A673 (cell line): ENCODE data around the gene CA4. TPM values are rescaled to one million over a fixed set of nuclear protein-coding genes. Genes with fewer than 3 reads are reported as not detected.
"Not testable (repeated sequence)": the region's sequence is repeated elsewhere in the genome, so short reads cannot be mapped to it uniquely, and the experiment has no call there.

ENCODE experiments used
- Bru-seq: library from RNA; stranded (reverse); fragments of 400-500 nt; gene quantifications from one replicate; lab custom pipeline; 2021; lab: Mats Ljungman, UMichigan
- BruChase-seq, 2 experiments: library from RNA; stranded (reverse); fragments of 400-500 nt; gene quantifications; one replicate each; lab custom pipeline; 2021; lab: Mats Ljungman, UMichigan
- BruUV-seq: library from RNA; stranded (reverse); fragments of 400-500 nt; replicated peaks from 2 replicates; lab custom pipeline; 2021; lab: Mats Ljungman, UMichigan
- CTCF ChIA-PET: fragments of 300-600 bp; sonication (Branson Sonifier 250); formaldehyde crosslinking; loops from one replicate; lab custom pipeline; 2022; ENCODE audit warnings: antibody characterized with exemption; lab: Charles Lee
- POLR2A ChIA-PET: fragments of 300-600 bp; sonication (Branson Sonifier 250); formaldehyde crosslinking; loops from one replicate; lab custom pipeline; 2022; ENCODE audit warnings: antibody characterized with exemption; ENCODE audit not compliant: low non-redundant PET; lab: Charles Lee
- DNase-seq: peaks from one replicate; pipeline ENCODE4 v3.0.0-alpha.2; 2015; ENCODE audit warnings: low spot score
- H3K27ac ChIP-seq: fragments of 200-600 bp; sonication (generic); 2 replicates; pipeline ENCODE4 v1.5.1; 2016; ENCODE audit warnings: mixed run types, low read depth, mild to moderate bottlenecking, mixed read lengths, antibody characterized with exemption, low read length; ENCODE audit not compliant: poor library complexity, severe bottlenecking
- H3K27me3 ChIP-seq: fragments of 200-600 bp; sonication (generic); replicated peaks from 2 replicates; pipeline ENCODE4 v1.6.1; 2017; ENCODE audit warnings: mixed run types, low read depth, mild to moderate bottlenecking, mixed read lengths, antibody characterized with exemption, low read length; ENCODE audit not compliant: insufficient read depth, poor library complexity
- H3K36me3 ChIP-seq: fragments of 200-600 bp; sonication (generic); 2 replicates; pipeline ENCODE4 v1.6.1; 2016; ENCODE audit warnings: mixed run types, mild to moderate bottlenecking, mixed read lengths, antibody characterized with exemption, low read length; ENCODE audit not compliant: insufficient read depth, poor library complexity, severe bottlenecking
- H3K4me1 ChIP-seq: fragments of 200-600 bp; sonication (generic); 2 replicates; pipeline ENCODE4 v1.6.1; 2017; ENCODE audit warnings: mixed run types, mild to moderate bottlenecking, mixed read lengths, antibody characterized with exemption, low read length; ENCODE audit not compliant: insufficient read depth, poor library complexity, severe bottlenecking
- H3K4me3 ChIP-seq: fragments of 200-600 bp; sonication (generic); 2 replicates; pipeline ENCODE4 v1.5.1; 2016; ENCODE audit warnings: low read depth, mixed run types, mild to moderate bottlenecking, mixed read lengths, low read length; ENCODE audit not compliant: poor library complexity, severe bottlenecking
- H3K9me3 ChIP-seq: fragments of 200-600 bp; sonication (generic); 2 replicates; pipeline ENCODE4 v1.6.1; 2016; ENCODE audit warnings: mixed run types, low read depth, mild to moderate bottlenecking, mixed read lengths, antibody characterized with exemption, low read length; ENCODE audit not compliant: poor library complexity, severe bottlenecking
- EZH2 ChIP-seq: fragments of 200-600 bp; sonication (generic); IDR thresholded peaks from 2 replicates; pipeline ENCODE4 v1.6.1; 2017; ENCODE audit warnings: borderline replicate concordance, low read depth, mild to moderate bottlenecking, mixed read lengths, antibody characterized with exemption, low read length; ENCODE audit not compliant: poor library complexity, severe bottlenecking
- intact Hi-C: fragments of 100-400 bp; cut with micrococcal nuclease; formaldehyde crosslinking; loops from one replicate; pipeline ENCODE4 v1.10.0; 2022; ENCODE audit not compliant: unreplicated experiment
- long read RNA-seq: library from polyadenylated mRNA; stranded (forward); transcript quantifications from one replicate; pipeline ENCODE4 v2.0.0, GENCODE V29; 2022
- total RNA-seq: library from RNA; stranded (reverse); gene quantifications from 2 replicates; pipeline ENCODE4 v1.2.3, GENCODE V29; 2021
- TF ChIP-seq, protein P1 (sequence below): fragments of 300-800, 200-600 bp; sonication (generic); conservative IDR thresholded peaks from 2 replicates; pipeline ENCODE4 v1.5.1; 2017; ENCODE audit warnings: low read depth, mild to moderate bottlenecking, antibody characterized with exemption, low read length, moderate library complexity, mixed read lengths

Gene CA4
- total RNA-seq (not detected in 2 replicates), Bru-seq, nascent RNA (not detected), BruChase-seq, experiment 1, labeled RNA remaining after a 2-hour chase (not detected), BruChase-seq, experiment 2, labeled RNA remaining after a 6-hour chase (not detected)
- long read RNA-seq = 0 reads

DNA sequence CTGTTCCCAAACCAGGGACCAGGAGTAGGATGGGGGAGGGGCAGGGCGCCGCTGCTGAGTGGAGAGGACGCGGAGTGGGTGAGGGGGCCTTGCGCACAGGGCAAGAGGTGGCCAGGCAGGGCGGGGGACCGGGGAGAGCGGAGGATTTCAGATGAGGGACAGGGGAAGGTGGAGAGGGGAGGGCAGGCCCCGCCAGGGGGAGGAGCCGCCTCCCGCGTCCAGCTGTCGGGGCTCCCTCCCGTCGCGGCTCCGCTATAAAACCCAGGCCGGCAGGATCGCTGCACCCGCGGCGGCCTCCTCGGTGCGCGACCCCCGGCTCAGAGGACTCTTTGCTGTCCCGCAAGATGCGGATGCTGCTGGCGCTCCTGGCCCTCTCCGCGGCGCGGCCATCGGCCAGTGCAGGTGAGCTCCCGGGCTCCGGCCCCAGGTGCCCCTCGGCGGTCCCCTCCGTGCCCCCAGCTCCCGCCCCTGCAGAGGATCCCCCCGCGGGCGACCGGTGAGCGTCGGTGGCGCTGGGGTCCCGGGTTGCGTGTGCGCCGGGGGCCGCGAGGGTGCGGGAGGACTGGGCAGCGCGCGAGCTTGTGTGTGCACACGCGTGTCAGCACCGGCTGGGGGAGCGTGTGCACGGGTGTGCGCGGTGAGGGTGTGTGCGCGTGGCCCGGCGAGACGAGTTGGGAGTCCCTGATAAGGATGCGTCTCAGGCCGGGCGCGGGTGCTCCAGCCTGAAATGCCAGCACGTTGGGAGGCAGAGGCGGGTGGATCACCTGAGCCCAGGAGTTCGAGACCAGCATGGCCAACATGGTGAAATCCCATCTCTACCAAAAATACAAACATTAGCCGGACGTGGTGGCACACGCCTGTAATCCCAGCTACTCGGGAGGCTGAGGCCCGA is at the start of gene CA4:
CA4 (plus strand) TSS at position 283 of the 892 bp plus-strand sequence; CDS start at position 345, 62 bp downstream.
- TF ChIP-seq EZH2 = peak; percentile 93
- TF ChIP-seq, protein P1, sequence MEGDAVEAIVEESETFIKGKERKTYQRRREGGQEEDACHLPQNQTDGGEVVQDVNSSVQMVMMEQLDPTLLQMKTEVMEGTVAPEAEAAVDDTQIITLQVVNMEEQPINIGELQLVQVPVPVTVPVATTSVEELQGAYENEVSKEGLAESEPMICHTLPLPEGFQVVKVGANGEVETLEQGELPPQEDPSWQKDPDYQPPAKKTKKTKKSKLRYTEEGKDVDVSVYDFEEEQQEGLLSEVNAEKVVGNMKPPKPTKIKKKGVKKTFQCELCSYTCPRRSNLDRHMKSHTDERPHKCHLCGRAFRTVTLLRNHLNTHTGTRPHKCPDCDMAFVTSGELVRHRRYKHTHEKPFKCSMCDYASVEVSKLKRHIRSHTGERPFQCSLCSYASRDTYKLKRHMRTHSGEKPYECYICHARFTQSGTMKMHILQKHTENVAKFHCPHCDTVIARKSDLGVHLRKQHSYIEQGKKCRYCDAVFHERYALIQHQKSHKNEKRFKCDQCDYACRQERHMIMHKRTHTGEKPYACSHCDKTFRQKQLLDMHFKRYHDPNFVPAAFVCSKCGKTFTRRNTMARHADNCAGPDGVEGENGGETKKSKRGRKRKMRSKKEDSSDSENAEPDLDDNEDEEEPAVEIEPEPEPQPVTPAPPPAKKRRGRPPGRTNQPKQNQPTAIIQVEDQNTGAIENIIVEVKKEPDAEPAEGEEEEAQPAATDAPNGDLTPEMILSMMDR = no peak
- CTCF ChIA-PET = no interaction called here
- BruUV-seq = no TSS peak
- H3K36me3 ChIP-seq = no peaks in the 10 kb centered on the region
- peaks cover 48% of the 10 kb centered on the region for H3K27me3 ChIP-seq
- peak within 1 kb of the TSS; percentile 34 for H3K4me3 ChIP-seq
- DNase-seq = no peak
- POLR2A ChIA-PET = no interaction called here
- H3K4me1 ChIP-seq = peaks cover 19% of the 10 kb centered on the region
- no peak within 1 kb of the TSS for H3K27ac ChIP-seq
- no peaks in the 10 kb centered on the region for H3K9me3 ChIP-seq
- intact Hi-C loops = loop anchor here (10.0 kb wide), 2 partner anchors 285 to 485 kb away; no protein-coding TSS in a partner anchor

DNA sequence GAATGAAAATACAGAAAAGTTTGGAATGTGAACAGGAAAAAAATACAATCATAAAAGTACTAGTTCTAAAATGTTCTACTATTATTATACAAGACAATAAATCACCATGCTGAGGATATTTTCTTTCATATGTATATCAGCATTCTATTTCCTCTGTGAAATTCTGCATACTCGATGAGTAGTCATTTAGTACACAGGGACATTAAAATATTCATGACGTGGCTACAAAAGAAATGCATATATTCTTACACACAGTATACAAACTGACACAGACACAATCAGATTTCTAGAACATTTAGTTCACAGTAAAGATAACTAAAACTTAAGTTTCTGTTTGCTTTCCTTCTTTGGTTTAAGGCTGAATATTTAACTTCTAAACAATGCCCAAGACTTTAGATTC is 49.2 kb upstream of the CA4 start:
- BruUV-seq, CTCF ChIA-PET, POLR2A ChIA-PET, H3K27me3 ChIP-seq, H3K36me3 ChIP-seq, H3K27ac ChIP-seq, H3K9me3 ChIP-seq, H3K4me1 ChIP-seq, H3K4me3 ChIP-seq, DNase-seq: not testable (repeated sequence)
- intact Hi-C loops = loop anchor here (10.0 kb wide), 1 partner anchor 334 kb away; no protein-coding TSS in a partner anchor

DNA sequence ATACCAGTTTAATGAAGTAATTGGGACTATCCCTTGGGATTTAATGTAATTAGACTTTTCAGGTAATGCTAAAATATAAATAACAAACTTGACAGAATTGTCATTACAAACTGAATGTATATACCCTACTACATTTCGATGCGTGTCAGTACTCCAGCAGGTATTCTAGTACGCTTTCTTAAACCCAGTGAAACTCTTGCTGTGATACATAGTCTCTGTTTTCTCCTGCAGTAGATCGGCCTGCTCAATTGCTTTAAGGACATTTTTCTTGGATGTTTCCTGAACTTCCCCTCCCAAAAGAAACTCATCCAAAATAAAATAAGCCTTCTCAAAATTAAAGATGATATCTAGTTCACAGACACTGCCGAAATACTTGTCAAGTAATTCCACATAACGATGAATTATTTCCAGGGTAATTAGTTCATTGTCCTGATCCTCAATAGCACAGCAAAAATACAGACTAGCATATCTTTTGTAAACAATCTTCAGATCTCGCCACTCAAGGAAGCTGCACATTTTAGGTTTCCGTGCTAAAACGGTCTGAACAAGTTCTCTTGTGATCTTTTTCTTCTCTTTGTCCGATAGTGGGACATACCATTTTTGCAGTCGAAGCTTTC is 47.6 kb upstream of the CA4 start:
- BruUV-seq, DNase-seq, H3K4me1 ChIP-seq, H3K4me3 ChIP-seq, H3K36me3 ChIP-seq, H3K9me3 ChIP-seq, H3K27ac ChIP-seq, H3K27me3 ChIP-seq, CTCF ChIA-PET, POLR2A ChIA-PET: not testable (repeated sequence)
- intact Hi-C loops = loop anchor here (10.0 kb wide), 1 partner anchor 333 kb away; no protein-coding TSS in a partner anchor

DNA sequence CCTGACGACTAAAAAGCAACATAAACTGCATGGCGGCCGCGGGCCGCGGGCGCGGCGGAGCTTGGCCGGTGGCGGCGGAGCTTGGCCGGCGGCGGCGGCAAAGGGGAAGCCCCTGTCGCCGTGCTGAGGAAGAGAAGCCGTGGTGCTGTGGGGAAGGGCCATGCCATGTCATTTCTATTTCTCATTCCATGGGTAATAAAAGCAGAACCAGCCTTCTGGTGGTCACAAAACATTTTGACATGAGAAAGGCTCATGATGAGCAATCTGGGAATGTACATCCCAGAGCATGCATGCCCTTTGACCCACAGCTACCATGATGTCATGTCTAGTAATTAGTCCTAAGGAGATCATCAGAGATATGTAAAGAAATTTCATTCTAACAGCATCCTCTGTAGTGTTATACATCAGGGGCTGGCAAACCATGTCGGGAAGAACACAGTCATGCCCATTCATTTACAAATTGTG is 47.1 kb upstream of the CA4 start:
- ChIA-PET POLR2A (no interaction called here), CTCF (no interaction called here)
- Histone ChIP-seq H3K4me1 (no peaks in the 10 kb centered on the region), H3K27ac (no peak overlapping the region), H3K36me3 (no peaks in the 10 kb centered on the region), H3K9me3 (no peaks in the 10 kb centered on the region), H3K27me3 (no peaks in the 10 kb centered on the region), H3K4me3 (no peak overlapping the region)
- intact Hi-C loops = loop anchor here (10.0 kb wide), 1 partner anchor 332 kb away; no protein-coding TSS in a partner anchor
- TF ChIP-seq EZH2 = no peak
- TF ChIP-seq, protein P1 = no peak
- no TSS peak for BruUV-seq
- no peak for DNase-seq
